ENCODE data around the gene OGDHL. TPM values are rescaled to one million over a fixed set of nuclear protein-coding genes. Genes with fewer than 3 reads are reported as not detected.

The OGDHL gene
- total and polyA plus RNA-seq, 8 donors, result 0.31 to 26.8 (median 3.7) TPM; not detected in 1

DNA sequence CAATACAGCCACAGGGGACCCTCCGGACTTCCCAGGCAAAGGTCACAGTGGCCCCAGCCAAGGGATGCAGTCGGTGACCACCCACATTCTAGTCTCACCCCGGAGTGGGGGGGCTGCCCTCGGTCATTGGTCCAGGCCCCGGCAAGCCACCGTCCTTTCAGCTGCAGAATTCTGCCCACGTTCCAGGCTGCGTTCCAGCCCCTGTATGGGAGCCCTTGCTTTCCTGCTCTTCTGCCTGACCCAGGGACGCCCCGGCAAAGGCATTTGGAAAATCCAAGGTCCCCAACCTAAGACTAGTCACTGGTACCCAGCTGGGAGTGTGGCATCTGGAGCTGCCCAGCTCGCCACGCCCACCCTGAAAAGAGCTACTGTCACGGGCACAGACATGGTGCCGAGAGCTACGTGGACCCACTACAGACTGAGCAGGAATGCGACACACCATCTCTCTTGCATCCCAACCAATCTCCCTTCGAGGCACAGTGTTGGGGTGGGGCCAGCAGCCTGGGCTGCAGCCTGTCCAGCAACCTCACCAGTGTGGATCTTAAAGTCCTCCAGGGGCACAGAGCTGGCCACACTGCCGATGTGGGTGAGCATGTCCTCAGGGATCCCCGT lies 18.6 kb downstream of the OGDHL start:
- Histone ChIP-seq H3K27me3 (peaks cover 0 to 10% (median 0%) of the 10 kb centered on the region in 3 donors), H3K9me3 (no peaks in the 10 kb centered on the region), H3K36me3 (no peaks in the 10 kb centered on the region), H3K27ac (no peak overlapping the region), H3K4me1 (no peaks in the 10 kb centered on the region), H3K4me3 (no peak overlapping the region)
- WGBS, 5 donors, result 81 to 91% (median 86%) methylated on average over 13 to 19 of the region's 19 CpGs
- no peak for TF ChIP-seq POLR2AphosphoS5 (IDR thresholded peaks at IDR 0.05)
- TF ChIP-seq, protein P1, sequence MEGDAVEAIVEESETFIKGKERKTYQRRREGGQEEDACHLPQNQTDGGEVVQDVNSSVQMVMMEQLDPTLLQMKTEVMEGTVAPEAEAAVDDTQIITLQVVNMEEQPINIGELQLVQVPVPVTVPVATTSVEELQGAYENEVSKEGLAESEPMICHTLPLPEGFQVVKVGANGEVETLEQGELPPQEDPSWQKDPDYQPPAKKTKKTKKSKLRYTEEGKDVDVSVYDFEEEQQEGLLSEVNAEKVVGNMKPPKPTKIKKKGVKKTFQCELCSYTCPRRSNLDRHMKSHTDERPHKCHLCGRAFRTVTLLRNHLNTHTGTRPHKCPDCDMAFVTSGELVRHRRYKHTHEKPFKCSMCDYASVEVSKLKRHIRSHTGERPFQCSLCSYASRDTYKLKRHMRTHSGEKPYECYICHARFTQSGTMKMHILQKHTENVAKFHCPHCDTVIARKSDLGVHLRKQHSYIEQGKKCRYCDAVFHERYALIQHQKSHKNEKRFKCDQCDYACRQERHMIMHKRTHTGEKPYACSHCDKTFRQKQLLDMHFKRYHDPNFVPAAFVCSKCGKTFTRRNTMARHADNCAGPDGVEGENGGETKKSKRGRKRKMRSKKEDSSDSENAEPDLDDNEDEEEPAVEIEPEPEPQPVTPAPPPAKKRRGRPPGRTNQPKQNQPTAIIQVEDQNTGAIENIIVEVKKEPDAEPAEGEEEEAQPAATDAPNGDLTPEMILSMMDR (IDR thresholded peaks at IDR 0.05), result no peak
- no peak for TF ChIP-seq POLR2A (IDR thresholded peaks at IDR 0.05)
- no peak for TF ChIP-seq EP300 (IDR thresholded peaks at IDR 0.05)
- intact Hi-C loops (cut with DNase I; ENCODE audit: low total_unique reads), result no loop called here
- DNase-seq, result peak in 1 of 2 donors; percentile 15

DNA sequence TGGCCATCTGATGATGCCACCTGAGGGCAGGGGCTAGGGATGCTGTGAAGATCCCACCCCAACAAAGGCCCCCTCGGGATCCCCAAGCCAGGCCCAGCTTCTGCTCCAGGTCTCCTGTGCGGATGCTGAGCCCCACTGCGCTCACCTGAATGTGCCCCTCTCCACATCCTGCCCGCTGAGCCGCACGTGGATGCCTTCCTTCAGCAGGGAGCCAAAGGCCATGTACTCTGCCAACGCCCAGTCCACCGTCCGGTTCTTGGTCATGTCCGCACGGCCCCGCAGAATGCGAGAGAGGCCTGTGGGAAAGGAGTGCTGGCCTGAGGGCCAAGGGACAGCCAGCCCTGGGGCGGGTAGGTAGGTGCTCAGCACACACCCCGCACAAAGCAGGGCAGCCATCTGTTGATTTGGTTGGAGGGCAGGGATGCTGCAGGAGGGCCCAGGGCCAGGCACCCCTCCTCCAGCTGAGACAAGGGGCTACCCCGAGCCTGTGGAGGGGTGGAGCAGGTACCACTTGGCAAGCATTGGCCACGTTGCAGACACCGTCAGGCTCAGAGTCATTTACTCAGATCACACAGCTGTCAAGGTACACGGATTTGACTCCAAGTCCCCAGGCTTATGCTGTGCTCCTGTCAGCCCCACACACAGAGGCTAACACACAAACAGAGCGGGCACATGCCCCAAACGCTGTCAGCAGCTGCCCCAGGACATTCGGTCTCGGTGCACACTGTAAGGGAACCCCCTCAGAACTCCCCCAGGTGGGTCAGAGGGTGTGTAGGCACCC lies 19.2 kb downstream of the OGDHL start:
- 84 to 97% (median 90%) methylated on average over 14 to 23 of the region's 23 CpGs for WGBS, 5 donors
- Histone ChIP-seq H3K4me1 (no peaks in the 10 kb centered on the region), H3K27me3 (peaks cover 0 to 10% (median 0%) of the 10 kb centered on the region in 3 donors), H3K4me3 (no peak overlapping the region), H3K27ac (no peak overlapping the region), H3K36me3 (no peaks in the 10 kb centered on the region), H3K9me3 (no peaks in the 10 kb centered on the region)
- no peak for TF ChIP-seq EP300 (IDR thresholded peaks at IDR 0.05)
- TF ChIP-seq POLR2AphosphoS5 (IDR thresholded peaks at IDR 0.05), result no peak
- no peak for TF ChIP-seq POLR2A (IDR thresholded peaks at IDR 0.05)
- TF ChIP-seq, protein P1 (IDR thresholded peaks at IDR 0.05), result no peak
- intact Hi-C loops (cut with DNase I; ENCODE audit: low total_unique reads), result no loop called here
- peak in 1 of 2 donors; percentile 23 for DNase-seq

DNA sequence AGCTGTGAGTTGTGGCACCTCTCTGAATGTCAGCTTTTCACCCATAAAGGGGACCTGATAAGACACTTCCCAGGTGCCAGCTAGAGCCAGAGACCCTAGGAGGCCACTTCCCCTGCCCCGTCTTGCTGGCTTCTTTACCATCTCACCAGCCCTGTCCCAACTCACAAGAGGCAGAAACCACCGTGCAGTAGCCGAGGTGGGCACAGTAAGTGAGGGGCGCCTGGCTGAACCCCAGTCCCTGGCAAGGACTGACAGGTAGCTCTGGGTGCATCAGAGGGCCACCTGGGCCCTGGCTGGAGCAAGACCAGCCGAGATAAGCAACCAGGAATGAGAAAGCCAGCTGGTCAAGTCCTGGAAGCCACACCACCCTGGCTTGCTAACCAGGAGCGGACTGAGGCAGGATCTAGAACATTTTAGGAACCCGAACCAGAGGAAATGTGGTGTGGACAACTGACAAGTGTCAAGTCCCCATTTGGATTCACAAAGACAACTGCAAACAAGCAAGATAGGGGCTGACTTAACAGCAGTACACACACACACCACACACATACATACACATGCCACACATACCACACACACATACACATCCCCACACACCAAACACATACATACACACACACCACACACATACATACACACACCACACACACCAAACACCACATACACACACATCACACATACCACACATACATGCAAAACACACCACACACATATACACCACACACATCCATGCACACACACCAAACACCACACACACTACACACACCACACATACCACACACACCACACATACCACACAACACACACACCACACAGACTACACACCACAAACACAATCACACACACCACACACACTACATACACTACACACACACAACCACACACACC lies 20.8 kb downstream of the OGDHL start:
- Histone ChIP-seq H3K27me3 (peaks cover 0 to 1% (median 0%) of the 10 kb centered on the region in 3 donors), H3K27ac (no peak overlapping the region), H3K9me3 (no peaks in the 10 kb centered on the region), H3K4me3 (no peak overlapping the region), H3K36me3 (no peaks in the 10 kb centered on the region), H3K4me1 (no peaks in the 10 kb centered on the region)
- DNase-seq, result peak in 1 of 2 donors; percentile 22
- 53 to 77% (median 73%) methylated on average over 7 of the region's 7 CpGs; no CpG with 5 or more reads in 1 of the 5 donors for WGBS, 5 donors
- TF ChIP-seq POLR2A (IDR thresholded peaks at IDR 0.05) (no peak), EP300 (IDR thresholded peaks at IDR 0.05) (no peak), POLR2AphosphoS5 (IDR thresholded peaks at IDR 0.05) (no peak)
- TF ChIP-seq, protein P1 (IDR thresholded peaks at IDR 0.05), result no peak
- intact Hi-C loops (cut with DNase I; ENCODE audit: low total_unique reads), result no loop called here

Measured in stomach (tissue), 9 donors.